Type B pancreatic cell (in vitro differentiated cells): Measurements from ENCODE around the gene HIBCH. TPM values are rescaled to one million over a fixed set of nuclear protein-coding genes. Genes with fewer than 3 reads are reported as not detected.
A peak's percentile ranks its signal among the peaks of the same experiment; 100 is the strongest.

ENCODE experiments used
- DNase-seq: peaks from one replicate; pipeline ENCODE4 v3.0.0; 2021; ENCODE audit warnings: mixed read lengths; ENCODE audit not compliant: unreplicated experiment; ENCODE audit errors: extremely low spot score
- H3K27ac Mint-ChIP-seq: 2 replicates; pipeline ENCODE4 v1.8.0; 2021; ENCODE audit warnings: mild to moderate bottlenecking, mixed read lengths
- H3K27me3 Mint-ChIP-seq: 2 replicates; pipeline ENCODE4 v1.8.0; 2021; ENCODE audit warnings: mixed read lengths
- H3K36me3 Mint-ChIP-seq: 2 replicates; pipeline ENCODE4 v1.8.0; 2021; ENCODE audit warnings: mixed read lengths
- H3K4me1 Mint-ChIP-seq: one replicate; pipeline ENCODE4 v1.8.0; 2021; ENCODE audit warnings: mixed read lengths; ENCODE audit not compliant: unreplicated experiment
- H3K4me3 Mint-ChIP-seq: 2 replicates; pipeline ENCODE4 v1.8.0; 2021; ENCODE audit warnings: mild to moderate bottlenecking, mixed read lengths
- H3K9me3 Mint-ChIP-seq: 2 replicates; pipeline ENCODE4 v1.8.0; 2021; ENCODE audit warnings: mixed read lengths
- total RNA-seq: library from RNA; stranded (reverse); gene quantifications from 2 replicates; pipeline ENCODE4 v1.2.1, GENCODE V29; 2021; ENCODE audit warnings: low replicate concordance
- TF ChIP-seq, protein P1 (sequence below): fragments of 200-600 bp; sonication (generic); conservative IDR thresholded peaks from 2 replicates; pipeline ENCODE4 v1.5.0; 2021; ENCODE audit warnings: antibody characterized with exemption, mild to moderate bottlenecking

The HIBCH gene
- total RNA-seq, 1 donor from 2014 or later, result 46.6 TPM

DNA sequence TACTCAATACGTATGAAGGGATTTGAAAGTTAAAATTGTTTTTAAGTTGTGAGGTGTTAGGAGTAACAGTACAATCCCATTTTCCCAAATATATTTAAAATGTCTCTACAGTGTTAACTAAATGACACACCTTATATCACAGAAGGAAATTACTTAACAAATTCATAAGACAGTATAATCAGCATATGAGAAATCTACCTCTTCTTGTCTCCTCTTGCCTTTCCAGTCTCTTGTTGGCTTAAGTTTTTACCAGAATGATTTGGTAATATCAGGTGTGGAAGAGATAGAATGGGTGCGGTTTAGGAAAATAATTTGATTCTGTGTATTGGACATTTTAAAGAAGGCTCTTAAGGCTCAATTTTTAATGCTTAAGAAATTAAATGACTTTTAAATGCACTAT is 14.3 kb upstream of the HIBCH start:
- Mint-ChIP-seq H3K36me3 (no peaks in the 10 kb centered on the region), H3K4me1 (peaks cover 12% of the 10 kb centered on the region), H3K27ac (peak overlapping the region; percentile 1), H3K9me3 (no peaks in the 10 kb centered on the region), H3K27me3 (no peaks in the 10 kb centered on the region), H3K4me3 (no peak overlapping the region)
- no peak for DNase-seq
- TF ChIP-seq, protein P1, sequence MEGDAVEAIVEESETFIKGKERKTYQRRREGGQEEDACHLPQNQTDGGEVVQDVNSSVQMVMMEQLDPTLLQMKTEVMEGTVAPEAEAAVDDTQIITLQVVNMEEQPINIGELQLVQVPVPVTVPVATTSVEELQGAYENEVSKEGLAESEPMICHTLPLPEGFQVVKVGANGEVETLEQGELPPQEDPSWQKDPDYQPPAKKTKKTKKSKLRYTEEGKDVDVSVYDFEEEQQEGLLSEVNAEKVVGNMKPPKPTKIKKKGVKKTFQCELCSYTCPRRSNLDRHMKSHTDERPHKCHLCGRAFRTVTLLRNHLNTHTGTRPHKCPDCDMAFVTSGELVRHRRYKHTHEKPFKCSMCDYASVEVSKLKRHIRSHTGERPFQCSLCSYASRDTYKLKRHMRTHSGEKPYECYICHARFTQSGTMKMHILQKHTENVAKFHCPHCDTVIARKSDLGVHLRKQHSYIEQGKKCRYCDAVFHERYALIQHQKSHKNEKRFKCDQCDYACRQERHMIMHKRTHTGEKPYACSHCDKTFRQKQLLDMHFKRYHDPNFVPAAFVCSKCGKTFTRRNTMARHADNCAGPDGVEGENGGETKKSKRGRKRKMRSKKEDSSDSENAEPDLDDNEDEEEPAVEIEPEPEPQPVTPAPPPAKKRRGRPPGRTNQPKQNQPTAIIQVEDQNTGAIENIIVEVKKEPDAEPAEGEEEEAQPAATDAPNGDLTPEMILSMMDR, result no peak

- Mint-ChIP-seq H3K4me1 (peaks cover 12% of the 10 kb centered on the region), H3K27ac (no peak overlapping the region), H3K9me3 (no peaks in the 10 kb centered on the region), H3K4me3 (no peak overlapping the region), H3K27me3 (no peaks in the 10 kb centered on the region), H3K36me3 (no peaks in the 10 kb centered on the region)
- TF ChIP-seq, protein P1, result no peak
- no peak for DNase-seq
Observed at GRCh38 chr2:190333395-190333794, 13.8 kb upstream of the HIBCH start.

GRCh38 chr2:190328573-190329147 is 9.0 kb upstream of the HIBCH start:
- DNase-seq, result no peak
- Mint-ChIP-seq H3K27me3 (no peaks in the 10 kb centered on the region), H3K9me3 (no peaks in the 10 kb centered on the region), H3K27ac (no peak overlapping the region), H3K4me1 (peaks cover 6% of the 10 kb centered on the region), H3K36me3 (no peaks in the 10 kb centered on the region), H3K4me3 (no peak overlapping the region)
- TF ChIP-seq, protein P1, result peak; percentile 43

GRCh38 chr2:190327867-190328572 is 8.4 kb upstream of the HIBCH start:
- Mint-ChIP-seq H3K9me3 (no peaks in the 10 kb centered on the region), H3K4me3 (no peak overlapping the region), H3K27me3 (no peaks in the 10 kb centered on the region), H3K27ac (no peak overlapping the region), H3K36me3 (no peaks in the 10 kb centered on the region), H3K4me1 (peaks cover under 1% of the 10 kb centered on the region)
- TF ChIP-seq, protein P1, result no peak
- no peak for DNase-seq

GRCh38 chr2:190325588-190325987 is 6.0 kb upstream of the HIBCH start:
- no peak overlapping the region for H3K27ac Mint-ChIP-seq

More at GRCh38 chr2:190325588-190325987, 6.0 kb upstream of the HIBCH start:
- TF ChIP-seq, protein P1, result no peak
- no peaks in the 10 kb centered on the region for H3K36me3 Mint-ChIP-seq
- no peaks in the 10 kb centered on the region for H3K4me1 Mint-ChIP-seq
- H3K9me3 Mint-ChIP-seq, result no peaks in the 10 kb centered on the region
- no peak overlapping the region for H3K4me3 Mint-ChIP-seq
- no peak for DNase-seq
- no peaks in the 10 kb centered on the region for H3K27me3 Mint-ChIP-seq
